ENCODE results near the gene ASCC1.
"Not testable (repeated sequence)": the region's sequence is repeated elsewhere in the genome, so short reads cannot be mapped to it uniquely, and the experiment has no call there.

ASCC1 gene, protein sequence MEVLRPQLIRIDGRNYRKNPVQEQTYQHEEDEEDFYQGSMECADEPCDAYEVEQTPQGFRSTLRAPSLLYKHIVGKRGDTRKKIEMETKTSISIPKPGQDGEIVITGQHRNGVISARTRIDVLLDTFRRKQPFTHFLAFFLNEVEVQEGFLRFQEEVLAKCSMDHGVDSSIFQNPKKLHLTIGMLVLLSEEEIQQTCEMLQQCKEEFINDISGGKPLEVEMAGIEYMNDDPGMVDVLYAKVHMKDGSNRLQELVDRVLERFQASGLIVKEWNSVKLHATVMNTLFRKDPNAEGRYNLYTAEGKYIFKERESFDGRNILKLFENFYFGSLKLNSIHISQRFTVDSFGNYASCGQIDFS

DNA sequence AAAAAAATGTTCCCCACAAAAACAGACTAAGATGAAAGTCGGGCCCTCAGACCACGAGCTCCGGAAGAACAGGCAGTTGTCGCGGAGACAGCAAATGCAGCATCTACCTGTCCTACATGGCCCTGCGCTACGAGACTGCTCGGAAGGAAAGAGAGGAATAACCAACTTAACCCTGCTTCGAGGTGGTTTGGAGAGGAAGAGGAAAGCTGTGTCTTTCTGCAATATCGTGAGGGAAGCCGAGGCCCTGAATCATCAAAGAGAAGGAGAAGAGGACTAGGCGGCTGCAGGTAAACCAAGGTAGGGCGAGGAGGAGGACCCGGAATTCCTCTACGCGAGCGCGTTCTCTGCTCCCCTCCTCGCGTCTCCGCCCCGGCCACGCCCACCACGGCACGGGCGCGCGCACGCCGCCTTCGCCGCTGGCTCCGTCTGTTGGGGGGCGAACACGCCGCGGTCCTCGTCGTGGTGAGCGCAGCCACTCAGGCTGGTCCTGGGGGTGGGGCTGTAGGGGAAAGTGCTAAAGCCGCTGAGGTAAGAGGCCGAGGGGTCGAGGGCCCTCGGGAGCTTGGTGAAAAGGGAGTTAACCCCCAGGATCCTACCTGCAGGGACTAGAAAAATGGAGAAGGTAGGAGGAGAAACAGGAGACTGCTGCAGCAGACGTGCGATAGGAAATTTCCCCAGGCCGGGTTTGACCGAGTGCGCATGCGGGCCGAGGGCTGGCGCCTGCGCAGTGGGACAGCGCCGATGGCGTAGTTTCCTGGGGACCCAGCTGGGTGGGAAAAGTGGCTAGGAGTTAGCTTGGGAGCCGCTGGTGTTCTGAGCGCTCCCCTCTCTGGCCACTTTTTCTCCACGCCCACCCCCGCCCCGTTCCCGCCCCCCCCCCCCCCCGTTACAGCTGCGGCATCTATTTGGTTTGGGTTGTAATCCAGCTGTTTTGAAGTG lies at the start of gene ASCC1, which contains the start of gene ANAPC16:
Gene ASCC1, minus strand, starts transcription at position 666 of the 939 bp plus-strand sequence. CDS start 2,978 bp downstream, outside the sequence.
Gene ANAPC16, plus strand, starts transcription at position 402 of the 939 bp plus-strand sequence. CDS start 7,903 bp downstream, outside the sequence.
- peak; percentile 89 for DNase-seq

DNA sequence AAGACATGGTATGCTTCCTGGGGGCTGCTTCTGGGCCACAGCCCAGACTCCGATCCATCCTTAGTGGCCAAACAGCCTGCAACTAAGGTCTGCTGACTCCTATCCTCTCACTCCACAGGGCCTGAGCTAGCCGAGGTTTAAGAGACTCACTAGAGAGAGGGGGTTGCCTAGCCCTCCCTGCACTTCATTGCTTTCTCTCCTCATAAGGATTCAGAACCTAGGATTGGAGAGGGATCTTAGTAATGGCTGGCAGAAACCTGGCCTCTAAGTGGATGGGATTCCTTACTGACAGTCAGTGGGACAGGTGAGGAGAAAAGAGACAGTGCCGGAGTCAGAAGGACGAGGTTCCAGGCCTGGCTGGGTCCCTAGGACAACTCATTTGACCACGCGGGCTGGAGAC lies 49.4 kb upstream of the ASCC1 start:
- DNase-seq, result no peak

DNA sequence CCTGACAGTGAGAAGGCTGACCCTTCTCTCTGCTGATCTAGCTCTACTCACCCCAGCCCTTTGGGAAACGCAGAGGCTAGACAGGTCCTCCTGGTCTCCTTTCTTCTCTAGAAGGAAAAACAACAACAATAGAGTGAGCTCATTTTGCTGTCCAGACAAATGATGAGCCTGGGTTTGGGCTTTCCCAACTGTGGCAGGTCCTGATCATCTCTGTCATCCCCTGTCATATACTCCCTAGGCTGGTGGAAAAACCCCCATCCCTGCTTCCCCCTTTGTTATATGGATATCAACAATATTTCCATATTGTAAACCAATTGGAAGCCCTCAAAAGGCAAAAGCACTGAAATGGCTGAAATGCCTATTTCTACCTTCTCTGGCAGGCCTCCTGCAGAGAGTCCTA lies 48.5 kb upstream of the ASCC1 start:
- peak; percentile 58 for DNase-seq

DNA sequence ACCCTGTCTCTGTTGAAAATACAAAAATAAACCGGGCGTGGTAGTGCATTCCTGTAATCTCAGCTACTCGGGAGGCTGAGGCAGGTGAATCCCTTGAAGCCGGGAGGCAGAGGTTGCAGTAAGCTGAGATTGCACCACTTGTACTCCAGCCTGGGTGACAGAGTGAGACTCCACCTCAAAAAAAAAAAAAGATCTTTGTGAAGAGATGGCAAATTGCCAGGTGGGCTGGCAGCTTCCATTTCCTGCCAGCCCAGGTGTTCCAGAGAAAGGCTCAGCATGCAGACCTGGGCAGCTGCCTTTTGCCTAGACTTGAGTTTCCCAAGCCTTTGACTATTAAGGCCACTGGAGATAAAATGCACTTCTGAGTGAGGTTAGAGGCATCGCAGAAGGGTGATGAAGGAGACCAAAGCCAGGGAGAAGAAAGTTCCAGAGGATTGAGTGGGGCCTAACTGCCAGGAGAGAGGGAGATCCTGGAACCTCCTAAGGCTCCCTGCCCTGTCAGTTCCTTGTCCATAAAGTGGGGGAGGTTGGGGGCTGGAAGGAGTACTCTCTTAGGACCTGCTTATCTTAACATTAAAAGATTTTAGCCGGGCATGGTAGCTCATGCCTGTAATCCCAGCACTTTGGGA lies 47.7 kb upstream of the ASCC1 start:
- DNase-seq, result no peak

DNA sequence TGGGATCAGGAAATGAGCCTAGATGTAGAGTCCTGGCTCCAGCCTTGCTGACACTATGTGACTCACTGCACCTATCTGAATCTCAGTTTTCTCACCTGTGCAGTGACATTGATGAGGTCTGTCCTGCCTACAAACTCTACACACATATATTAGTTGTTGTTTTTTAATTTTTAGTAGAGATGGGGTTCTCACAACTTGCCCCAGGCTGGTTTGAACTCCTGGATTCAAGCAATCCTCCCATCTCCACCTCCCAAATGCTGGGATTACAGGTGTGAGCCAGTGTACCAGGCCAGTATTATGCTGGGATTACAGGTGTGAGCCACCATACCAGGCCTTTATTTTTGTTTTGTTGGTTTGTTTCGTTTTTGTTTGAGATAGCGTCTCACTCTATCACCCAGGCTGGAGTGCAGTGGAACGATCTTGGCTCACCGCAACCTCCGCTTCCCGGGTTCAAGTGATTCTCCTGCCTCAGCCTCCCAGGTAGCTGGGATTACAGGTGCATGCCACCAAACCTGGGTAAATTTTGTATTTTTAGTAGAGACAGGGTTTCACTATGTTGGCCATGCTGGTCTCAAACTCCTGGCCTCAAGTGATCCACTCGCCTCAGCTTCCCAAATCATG lies 45.8 kb upstream of the ASCC1 start:
- DNase-seq, result no peak

DNA sequence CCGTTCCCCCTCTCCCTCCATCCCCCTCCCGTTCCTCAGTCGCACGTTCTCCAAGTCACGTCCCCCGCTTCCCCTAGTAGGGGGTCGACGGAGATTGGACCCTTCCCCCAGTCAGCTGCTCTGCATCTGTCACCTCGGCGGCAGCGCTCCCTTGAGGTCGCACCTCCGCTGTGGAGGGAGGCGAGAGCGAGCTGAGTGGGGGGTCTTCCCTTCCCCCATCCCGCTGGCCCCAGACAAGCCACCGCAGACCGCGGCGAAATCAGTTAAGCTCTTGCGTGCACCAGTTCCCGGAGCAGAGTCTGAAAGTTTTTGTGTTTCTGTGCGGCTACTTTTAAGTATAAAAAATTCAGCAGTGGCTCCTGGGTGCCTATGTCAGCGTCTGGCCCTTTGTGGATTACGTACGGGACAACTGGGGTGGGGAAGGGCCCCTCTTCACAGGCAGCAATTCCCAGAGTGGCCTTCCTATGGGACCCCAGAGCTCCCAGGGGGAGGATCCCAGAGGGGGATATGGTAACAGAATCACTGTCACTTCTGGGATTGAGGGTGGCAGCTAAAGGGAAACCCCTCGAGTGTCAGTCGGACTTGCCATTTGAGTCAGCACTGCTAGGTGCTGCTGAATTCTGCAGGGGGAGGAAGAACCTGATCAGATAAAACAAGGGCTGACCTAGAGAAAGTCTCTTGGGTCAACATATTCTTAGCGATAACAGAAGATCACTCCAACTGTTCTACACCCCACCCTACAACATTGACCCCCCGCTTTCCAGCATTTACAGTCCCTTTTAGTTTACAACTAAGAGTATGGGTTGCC lies 45.1 kb upstream of the ASCC1 start:
- peak; percentile 31 for DNase-seq

DNA sequence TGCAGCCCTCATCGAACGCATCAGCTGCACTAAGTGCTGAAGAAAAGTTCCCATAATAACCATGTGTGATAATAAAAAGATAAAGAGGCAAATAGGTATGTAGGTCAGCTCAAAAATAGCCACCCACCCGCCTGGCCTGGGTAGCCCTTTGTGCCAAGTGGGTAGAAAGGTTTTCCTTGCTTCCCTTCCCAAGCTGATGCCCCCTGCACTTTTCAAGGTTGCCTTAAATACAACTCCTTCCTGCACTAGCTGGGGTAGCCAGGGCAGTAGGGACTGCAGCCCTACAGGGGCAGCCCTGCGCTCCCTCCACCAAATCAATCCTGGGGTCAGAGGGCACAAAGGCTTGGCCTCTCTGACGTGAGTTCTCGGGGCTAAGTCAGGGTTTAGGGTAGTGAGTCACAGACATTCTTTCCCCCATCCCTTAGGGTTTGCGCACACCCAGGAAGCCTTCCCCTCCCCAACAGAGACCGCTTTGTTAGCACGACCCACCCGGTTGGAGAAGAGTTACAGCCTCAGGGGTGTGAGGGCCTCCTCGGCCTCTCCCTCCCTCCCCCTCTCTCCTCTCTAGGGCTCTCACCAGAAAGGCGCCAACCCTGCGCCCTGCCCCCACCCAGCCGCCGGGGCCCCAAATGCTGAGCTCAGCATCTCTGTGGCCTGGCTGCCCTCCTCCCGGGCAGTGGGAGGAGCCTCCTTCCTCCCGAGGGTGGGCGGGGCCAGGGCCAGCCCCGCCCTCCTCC lies 44.3 kb upstream of the ASCC1 start:
- peak; percentile 46 for DNase-seq

DNA sequence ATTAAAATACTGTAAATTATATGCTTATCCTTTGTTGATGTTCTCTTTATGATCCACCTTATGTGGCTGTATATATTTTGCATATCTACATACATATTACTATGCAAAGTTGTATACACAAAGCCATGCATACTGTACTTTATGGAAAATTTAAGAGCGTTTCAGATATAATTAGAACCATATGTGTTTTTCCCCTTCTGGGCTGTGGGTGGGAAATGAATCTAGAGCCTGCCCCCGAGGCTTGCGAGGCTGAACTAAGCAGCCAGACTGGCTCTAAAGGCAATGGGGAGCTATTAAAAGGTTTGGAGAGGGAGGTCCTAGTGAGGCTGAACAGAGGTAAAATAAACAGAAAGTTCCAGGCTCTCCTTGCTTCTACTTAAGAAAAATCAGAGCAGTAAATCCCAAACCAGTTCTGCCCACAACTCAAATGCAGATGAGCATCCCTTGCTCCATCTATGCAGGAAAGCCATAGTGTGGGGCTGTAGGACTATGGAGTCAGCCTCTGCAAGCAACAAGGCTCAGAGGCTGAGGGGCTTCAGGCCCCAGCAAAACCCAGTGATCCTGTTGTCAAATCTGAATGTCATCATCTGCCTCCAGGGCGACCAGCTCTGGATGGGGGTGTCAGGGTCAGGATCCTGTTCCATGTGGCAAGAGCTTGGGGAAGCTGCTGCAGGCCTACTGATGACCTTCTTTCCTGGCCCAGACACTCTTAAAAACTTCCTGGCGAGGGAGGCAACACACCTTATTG lies 43.6 kb upstream of the ASCC1 start:
- DNase-seq, result no peak

DNA sequence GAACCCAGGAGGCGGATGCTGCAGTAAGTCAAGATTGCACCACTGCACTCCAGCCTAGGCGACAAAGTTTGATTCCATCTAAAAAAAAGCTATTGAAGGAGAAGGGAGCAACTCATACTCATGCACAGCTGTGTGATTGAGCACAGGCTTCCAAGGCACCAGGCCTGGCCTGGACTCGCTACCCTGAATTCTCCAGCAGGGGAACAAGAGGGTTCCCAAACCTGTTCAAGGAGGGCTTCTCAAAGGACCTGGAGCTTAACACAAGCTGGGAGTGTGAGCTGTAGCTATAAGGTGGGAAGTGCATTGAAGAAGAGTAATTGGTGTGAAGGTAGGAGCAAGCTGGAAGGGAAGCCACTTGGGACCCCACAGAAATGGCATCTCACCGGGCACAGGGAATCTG lies 42.5 kb upstream of the ASCC1 start:
- DNase-seq, result no peak

DNA sequence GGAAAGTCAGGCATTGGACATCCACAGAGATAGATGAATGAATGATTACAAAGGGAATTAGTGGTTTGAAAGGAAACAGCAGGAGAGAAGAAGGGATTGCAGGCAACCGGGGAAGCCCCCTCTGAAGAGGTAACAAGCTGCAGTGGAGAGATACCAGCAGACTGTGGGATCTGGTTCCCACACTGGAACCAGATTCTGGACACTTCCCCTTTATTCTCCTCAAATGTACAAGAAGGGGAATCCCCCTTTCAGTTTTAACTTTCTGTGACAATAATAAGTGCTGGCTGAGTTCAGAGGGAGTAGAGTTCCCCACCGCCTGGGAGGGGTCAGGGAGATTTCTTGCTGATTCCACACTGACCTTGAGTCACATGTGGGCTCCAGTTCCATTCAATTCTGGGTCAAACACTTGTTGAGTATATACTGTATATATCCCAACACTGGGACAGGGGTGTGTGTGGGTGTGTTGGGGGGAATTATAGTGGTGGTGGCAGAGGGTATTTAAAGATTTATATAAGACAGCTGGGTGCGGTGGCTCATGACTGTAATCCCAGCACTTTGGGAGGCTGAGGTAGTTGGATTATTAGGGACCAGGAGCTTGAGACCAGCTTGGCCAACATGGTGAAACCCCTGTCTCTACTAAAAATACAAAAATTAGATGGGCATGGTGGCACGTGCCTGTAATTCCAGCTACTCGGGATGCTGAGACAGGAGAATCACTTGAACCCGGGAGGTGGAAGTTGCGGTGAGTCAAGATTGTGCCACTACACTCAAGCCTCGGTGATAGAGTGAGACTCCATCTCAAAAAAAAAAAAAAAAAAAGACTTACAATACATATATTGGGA lies 41.2 kb upstream of the ASCC1 start:
- DNase-seq, result peak; percentile 97

DNA sequence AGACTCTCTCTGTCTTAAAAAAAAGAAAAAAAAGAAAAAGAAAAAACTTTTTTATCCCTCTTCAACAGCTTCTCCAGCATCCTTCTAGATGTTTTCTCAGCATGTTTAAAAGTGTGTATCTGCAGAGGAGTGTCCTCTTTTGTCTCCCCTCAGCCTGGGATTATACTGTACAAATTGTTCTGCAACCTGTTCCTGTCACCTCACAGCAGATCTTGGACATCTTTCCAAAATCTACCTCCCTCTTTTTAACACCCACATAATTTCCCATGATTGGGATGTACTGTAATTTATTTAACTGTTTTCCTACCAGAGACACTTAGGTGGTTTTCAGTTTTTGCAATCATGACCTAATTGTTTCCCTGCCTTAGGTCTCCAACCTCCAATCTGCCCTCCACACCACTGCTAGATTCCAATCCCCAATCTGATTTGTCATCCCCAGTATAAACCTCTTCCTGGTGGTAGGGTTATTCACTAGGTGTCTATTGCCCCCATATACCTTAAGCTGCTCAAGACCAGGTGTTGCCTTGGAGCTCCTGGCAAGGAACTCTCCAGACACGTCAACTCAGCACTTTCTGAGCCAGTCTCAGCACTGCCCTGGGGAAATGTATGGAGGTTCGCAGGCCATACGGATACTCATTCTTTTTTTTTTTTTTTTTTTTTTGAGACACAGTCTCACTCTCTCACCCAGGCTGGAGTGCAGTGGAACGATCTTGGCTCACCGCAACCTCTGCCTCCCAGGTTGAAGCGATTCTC lies 40.1 kb upstream of the ASCC1 start:
- no peak for DNase-seq

DNA sequence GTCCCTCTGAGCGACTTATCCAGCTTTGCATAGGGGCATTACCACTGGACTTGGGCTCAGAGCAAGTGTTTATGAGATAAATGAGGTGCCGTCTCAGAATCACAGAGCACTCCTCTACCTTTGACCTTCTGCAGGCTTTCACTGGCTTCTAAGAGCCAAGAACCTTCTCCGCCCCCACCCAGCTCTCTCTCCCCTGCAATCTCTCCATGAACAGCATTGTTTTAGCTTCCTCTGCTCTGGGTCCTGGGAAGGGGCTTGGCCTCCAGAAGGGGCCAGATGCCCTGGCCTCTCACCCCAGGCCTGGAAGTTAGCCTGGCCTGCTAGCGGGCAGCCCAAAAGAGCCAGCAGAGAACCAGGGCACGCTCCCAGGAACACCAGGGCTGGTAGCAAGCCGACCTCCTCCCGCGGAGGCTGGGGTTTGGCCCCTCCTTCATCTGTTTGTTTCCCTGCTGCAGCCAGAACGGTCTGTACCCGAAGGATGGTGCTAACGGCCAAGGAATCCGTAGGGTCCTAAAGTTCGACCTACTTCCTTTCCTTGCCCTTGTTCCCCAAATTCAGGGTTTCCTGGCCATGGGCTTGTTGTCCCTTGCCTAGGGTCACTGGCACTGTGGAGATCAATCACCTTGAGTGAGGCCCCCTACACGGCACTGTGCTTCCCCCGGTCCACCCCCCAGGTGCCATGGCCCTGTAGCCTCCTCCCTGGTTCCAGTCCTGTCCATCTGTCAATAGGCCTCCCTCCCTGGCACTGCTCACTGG lies 38.9 kb upstream of the ASCC1 start:
- peak; percentile 51 for DNase-seq

DNA sequence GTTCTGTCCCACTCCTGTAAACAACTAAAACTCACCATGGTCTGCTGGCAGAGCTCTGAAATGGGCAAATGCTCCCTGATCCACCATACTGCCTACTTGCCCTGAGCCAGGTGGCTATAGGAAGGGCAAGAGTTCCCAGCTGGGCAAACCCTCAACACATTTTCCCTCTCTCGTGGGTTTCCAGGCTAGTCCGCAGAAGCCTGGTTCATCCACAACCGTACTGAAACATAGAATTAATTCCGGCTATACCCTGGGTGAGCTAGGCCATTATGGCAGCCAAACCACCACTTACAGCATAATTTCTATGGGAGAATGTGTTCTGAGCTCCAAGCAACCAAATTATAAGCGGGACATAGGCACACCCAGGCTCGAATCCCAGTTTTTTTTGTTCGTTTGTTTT lies 37.5 kb upstream of the ASCC1 start:
- no peak for DNase-seq

DNA sequence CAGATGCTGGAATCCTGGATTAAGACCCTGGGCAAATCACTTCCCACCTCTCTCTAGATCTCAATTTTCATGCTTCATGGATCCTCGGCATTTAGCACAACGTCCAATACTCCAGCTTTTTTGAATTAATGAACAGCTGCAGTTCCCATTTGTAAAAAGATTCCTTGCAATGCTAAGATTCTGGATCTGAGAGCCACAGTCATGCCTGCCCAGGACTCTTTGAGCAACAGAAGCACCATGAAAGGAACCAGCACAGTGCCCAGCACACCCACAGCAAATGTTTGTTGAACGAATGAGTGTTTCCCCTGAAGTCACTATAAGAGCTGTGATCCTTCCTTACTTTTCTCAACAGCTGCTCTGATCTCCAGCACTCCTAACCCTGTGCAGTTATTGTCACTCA lies 36.9 kb upstream of the ASCC1 start:
- DNase-seq, result no peak

DNA sequence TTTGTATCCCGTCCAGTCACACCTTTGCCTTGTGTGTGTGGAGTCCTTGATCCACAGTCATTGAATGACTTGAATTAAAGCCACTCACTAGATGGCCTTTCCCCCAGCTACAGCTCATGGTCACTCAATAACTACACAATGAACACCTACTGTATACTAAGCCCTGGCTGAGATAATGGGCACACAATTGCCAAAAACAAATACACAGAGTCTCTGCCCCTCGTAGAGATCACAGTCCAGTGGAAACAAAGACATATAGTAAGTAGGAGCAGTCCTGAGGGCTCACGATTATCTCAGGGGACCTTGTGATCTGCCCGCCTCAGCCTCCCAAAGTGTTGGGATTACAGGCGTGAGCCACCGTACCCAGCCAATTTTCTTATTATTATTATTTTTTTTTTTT lies 35.6 kb upstream of the ASCC1 start:
- no peak for DNase-seq

DNA sequence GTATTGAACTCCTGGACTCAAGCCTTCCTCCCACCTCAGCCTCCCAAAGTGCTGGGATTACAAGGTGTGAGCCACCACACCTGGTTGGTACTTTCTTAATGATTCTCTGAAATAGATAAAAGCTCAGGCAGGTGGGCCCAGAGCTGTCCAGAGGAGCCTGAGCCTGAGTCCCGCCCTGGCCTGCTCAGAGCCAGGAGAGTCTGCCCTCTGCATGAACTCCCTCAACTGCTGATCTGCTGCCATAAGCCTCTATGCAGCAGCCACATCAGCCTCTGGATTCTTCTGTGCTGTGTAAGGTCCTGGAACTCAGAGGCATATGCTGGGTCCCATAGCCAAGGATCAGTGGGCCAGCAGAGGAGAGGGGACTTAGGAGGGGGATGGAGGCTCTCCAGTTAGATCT lies 34.6 kb upstream of the ASCC1 start:
- no peak for DNase-seq

DNA sequence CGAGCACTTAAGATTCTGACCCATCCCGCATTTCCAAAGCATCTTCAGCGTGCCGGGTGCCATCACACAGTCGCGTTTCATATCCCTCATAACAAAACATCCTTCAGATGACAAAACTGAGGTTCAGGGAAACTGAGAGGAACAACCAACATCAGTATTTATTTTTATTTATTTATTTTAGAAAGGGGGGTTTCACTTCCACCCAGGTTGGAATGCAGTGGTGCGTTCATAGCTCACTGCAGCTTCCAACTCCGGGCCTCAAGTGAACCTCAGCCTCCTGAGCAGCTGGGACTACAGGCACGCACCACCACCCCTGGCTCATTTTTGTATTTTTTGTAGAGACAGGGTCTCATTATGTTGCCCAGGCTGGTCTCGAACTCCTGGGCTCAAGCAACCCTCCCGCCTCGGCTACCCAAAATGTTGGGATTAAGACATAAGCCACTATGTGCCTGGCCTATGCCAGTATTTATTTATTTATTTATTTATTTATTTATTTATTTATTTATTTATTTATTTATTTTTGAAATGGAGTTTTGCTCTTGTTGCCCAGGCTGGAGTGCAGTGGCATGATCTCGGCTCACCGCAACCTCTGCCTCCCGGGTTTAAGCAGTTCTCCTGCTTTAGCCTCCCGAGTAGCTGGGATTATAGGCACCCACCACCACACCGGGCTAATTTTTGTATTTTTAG lies 33.2 kb upstream of the ASCC1 start:
- DNase-seq, result not testable (repeated sequence)

Measured in inflammatory macrophage treated with lipopolysaccharide for 4 hours (primary cell).